Measurements from ENCODE around the gene LIAS. TPM values are rescaled to one million over a fixed set of nuclear protein-coding genes. Genes with fewer than 3 reads are reported as not detected.

LIAS gene
- total and polyA plus RNA-seq, 2 experiments from 2014 or later = 5.6 to 5.7 TPM

- in situ Hi-C loops (cut with MboI) = no loop called here
- DNase-seq = no peak
- Histone ChIP-seq H3K9ac (0 out of 2 replicates have a peak overlapping the region, but pooled peaks have one; percentile 7), H3K27me3 (replicated peaks; ENCODE audit: insufficient read depth) (no peaks in the 10 kb centered on the region), H4K20me1 (ENCODE audit: insufficient read depth) (peaks cover 16% of the 10 kb centered on the region), H3F3A (ENCODE audit: insufficient read depth) (peaks cover 92% of the 10 kb centered on the region), H2AFZ (no peak overlapping the region), H3K4me3 (no peak overlapping the region), H3K79me2 (ENCODE audit: insufficient read depth) (peaks cover 19% of the 10 kb centered on the region), H3K4me1 (ENCODE audit: insufficient read depth) (peaks cover 18% of the 10 kb centered on the region), H3K9me3 (ENCODE audit: low read depth) (no peaks in the 10 kb centered on the region), H3K36me3 (ENCODE audit: low read depth) (peaks cover 66% of the 10 kb centered on the region), H3K4me2 (ENCODE audit: unreplicated experiment) (no peak overlapping the region), H3K9me2 (ENCODE audit: insufficient read depth) (no peaks in the 10 kb centered on the region), H3K27ac (0 out of 2 replicates have a peak overlapping the region, but pooled peaks have one; percentile 3)
- TF ChIP-seq EZH2 (IDR thresholded peaks at IDR 0.05; ENCODE audit: insufficient read depth, poor library complexity, severe bottlenecking) (no peak), EZH2phosphoT487 (IDR thresholded peaks at IDR 0.05; ENCODE audit: insufficient read depth, low read depth) (no peak)
- 71 to 73% methylated on average over 6 of the region's 6 CpGs for WGBS, 2 experiments (ENCODE audit: low coverage in 1 of 2, low lambda C conversion rate in 2 of 2, missing lambda C conversion rate in 2 of 2)
These were observed 7.3 kb upstream of the LIAS start for GRCh38 chr4:39451423-39452023.

- peaks cover 24% of the 10 kb centered on the region for H3K4me1 ChIP-seq (ENCODE audit: insufficient read depth)
- H3K79me2 ChIP-seq (ENCODE audit: insufficient read depth) = peaks cover 27% of the 10 kb centered on the region
- H3K36me3 ChIP-seq (ENCODE audit: low read depth) = peaks cover 74% of the 10 kb centered on the region
- no peak for DNase-seq
- H3K9ac ChIP-seq = no peak overlapping the region
- H3K27me3 ChIP-seq (replicated peaks; ENCODE audit: insufficient read depth) = no peaks in the 10 kb centered on the region
- WGBS, 2 experiments (ENCODE audit: low coverage in 1 of 2, low lambda C conversion rate in 2 of 2, missing lambda C conversion rate in 2 of 2) = 79 to 83% methylated on average over 6 of the region's 6 CpGs
- H3K9me2 ChIP-seq (ENCODE audit: insufficient read depth) = no peaks in the 10 kb centered on the region
- H3K4me3 ChIP-seq = no peak overlapping the region
- H3K4me2 ChIP-seq (ENCODE audit: unreplicated experiment) = no peak overlapping the region
- H4K20me1 ChIP-seq (ENCODE audit: insufficient read depth) = peaks cover 22% of the 10 kb centered on the region
- TF ChIP-seq EZH2phosphoT487 (IDR thresholded peaks at IDR 0.05; ENCODE audit: insufficient read depth, low read depth) = no peak
- TF ChIP-seq EZH2 (IDR thresholded peaks at IDR 0.05; ENCODE audit: insufficient read depth, poor library complexity, severe bottlenecking) = no peak
- in situ Hi-C loops (cut with MboI) = no loop called here
- H3K27ac ChIP-seq = no peak overlapping the region
- H2AFZ ChIP-seq = no peak overlapping the region
- H3K9me3 ChIP-seq (ENCODE audit: low read depth) = no peaks in the 10 kb centered on the region
- H3F3A ChIP-seq (ENCODE audit: insufficient read depth) = peaks cover 97% of the 10 kb centered on the region
These were observed 6.5 kb upstream of the LIAS start for GRCh38 chr4:39452153-39452859.

GRCh38 chr4:39452860-39453587 lies 5.8 kb upstream of the LIAS start:
- H3K4me3 ChIP-seq = no peak overlapping the region
- 76 to 78% methylated on average over 11 of the region's 11 CpGs for WGBS, 2 experiments (ENCODE audit: low coverage in 1 of 2, low lambda C conversion rate in 2 of 2, missing lambda C conversion rate in 2 of 2)
- no peaks in the 10 kb centered on the region for H3K9me2 ChIP-seq (ENCODE audit: insufficient read depth)
- peaks cover 18% of the 10 kb centered on the region for H3K4me1 ChIP-seq (ENCODE audit: insufficient read depth)
- in situ Hi-C loops (cut with MboI) = no loop called here
- H3F3A ChIP-seq (ENCODE audit: insufficient read depth) = peaks cover 97% of the 10 kb centered on the region
- H4K20me1 ChIP-seq (ENCODE audit: insufficient read depth) = peaks cover 22% of the 10 kb centered on the region
- H2AFZ ChIP-seq = no peak overlapping the region
- DNase-seq = no peak
- peaks cover 34% of the 10 kb centered on the region for H3K79me2 ChIP-seq (ENCODE audit: insufficient read depth)
- TF ChIP-seq EZH2phosphoT487 (IDR thresholded peaks at IDR 0.05; ENCODE audit: insufficient read depth, low read depth) (no peak), EZH2 (IDR thresholded peaks at IDR 0.05; ENCODE audit: insufficient read depth, poor library complexity, severe bottlenecking) (no peak)
- H3K9ac ChIP-seq = no peak overlapping the region
- no peaks in the 10 kb centered on the region for H3K27me3 ChIP-seq (replicated peaks; ENCODE audit: insufficient read depth)
- peaks cover 81% of the 10 kb centered on the region for H3K36me3 ChIP-seq (ENCODE audit: low read depth)
- no peak overlapping the region for H3K27ac ChIP-seq
- no peak overlapping the region for H3K4me2 ChIP-seq (ENCODE audit: unreplicated experiment)
- H3K9me3 ChIP-seq (ENCODE audit: low read depth) = no peaks in the 10 kb centered on the region

GRCh38 chr4:39453738-39454137 lies 5.1 kb upstream of the LIAS start:
- WGBS, 2 experiments (ENCODE audit: low coverage in 1 of 2, low lambda C conversion rate in 2 of 2, missing lambda C conversion rate in 2 of 2) = 50 to 57% methylated on average over 2 of the region's 2 CpGs
- TF ChIP-seq EZH2 (IDR thresholded peaks at IDR 0.05; ENCODE audit: insufficient read depth, poor library complexity, severe bottlenecking) = no peak
- no peak for TF ChIP-seq EZH2phosphoT487 (IDR thresholded peaks at IDR 0.05; ENCODE audit: insufficient read depth, low read depth)
- Histone ChIP-seq H3F3A (ENCODE audit: insufficient read depth) (peaks cover 92% of the 10 kb centered on the region), H4K20me1 (ENCODE audit: insufficient read depth) (peaks cover 22% of the 10 kb centered on the region), H3K36me3 (ENCODE audit: low read depth) (peaks cover 82% of the 10 kb centered on the region), H3K4me3 (no peak overlapping the region), H3K9ac (no peak overlapping the region), H3K9me3 (ENCODE audit: low read depth) (no peaks in the 10 kb centered on the region), H3K27me3 (replicated peaks; ENCODE audit: insufficient read depth) (no peaks in the 10 kb centered on the region), H3K9me2 (ENCODE audit: insufficient read depth) (no peaks in the 10 kb centered on the region), H2AFZ (no peak overlapping the region), H3K4me1 (ENCODE audit: insufficient read depth) (peaks cover 18% of the 10 kb centered on the region), H3K27ac (no peak overlapping the region), H3K4me2 (ENCODE audit: unreplicated experiment) (no peak overlapping the region), H3K79me2 (ENCODE audit: insufficient read depth) (peaks cover 41% of the 10 kb centered on the region)
- no peak for DNase-seq
- in situ Hi-C loops (cut with MboI) = no loop called here

All from GM23248 (cell line).